Upper lobe of right lung (tissue), 1 donor: ENCODE results near the gene ARHGAP20. TPM values are rescaled to one million over a fixed set of nuclear protein-coding genes. Genes with fewer than 3 reads are reported as not detected.
A peak's percentile ranks its signal among the peaks of the same experiment; 100 is the strongest.

Experiments
- ATAC-seq: fragments of 200-7000 bp; cut with Tn5 transposase; one replicate; pipeline ENCODE4 v1.9.1; 2020; ENCODE audit warnings: mild to moderate bottlenecking, moderate library complexity
- DNase-seq: peaks from one replicate; pipeline ENCODE4 v3.0.0-alpha.2; 2020
- H3K27ac ChIP-seq: fragments of 200-600 bp; one replicate; pipeline ENCODE4 v1.8.0; 2022
- H3K27me3 ChIP-seq: fragments of 200-600 bp; one replicate; pipeline ENCODE4 v1.8.0; 2022; ENCODE audit warnings: mild to moderate bottlenecking
- H3K36me3 ChIP-seq: fragments of 200-600 bp; one replicate; pipeline ENCODE4 v1.8.0; 2022
- H3K4me1 ChIP-seq: fragments of 200-600 bp; one replicate; pipeline ENCODE4 v1.8.0; 2022
- H3K4me3 ChIP-seq: fragments of 200-600 bp; one replicate; pipeline ENCODE4 v1.8.0; 2022; ENCODE audit warnings: mild to moderate bottlenecking
- H3K9me3 ChIP-seq: fragments of 200-600 bp; one replicate; pipeline ENCODE4 v1.8.0; 2022
- CTCF ChIP-seq: fragments of 200-600 bp; IDR thresholded peaks from one replicate; pipeline ENCODE4 v1.8.0; 2022; ENCODE audit warnings: antibody characterized with exemption
- intact Hi-C: fragments of 100-400 bp; cut with DNase I; formaldehyde crosslinking; loops from one replicate; pipeline ENCODE4 v1.11.0; 2022
- total RNA-seq: library from RNA; stranded (reverse); fragmentation: NEBNext Ultra II Directional; extraction: Animal tissue kit (Norgen Biotek cat#: 25700); gene quantifications from one replicate; pipeline ENCODE4 v1.2.1, GENCODE V29; 2021
- donor health status: DM: no; HTN: yes; CAD: no; lungs with severe emphysema.

ARHGAP20 gene
- total RNA-seq, 1 donor from 2014 or later: 6.6 TPM

- Histone ChIP-seq H3K27ac (no peak overlapping the region), H3K36me3 (no peaks in the 10 kb centered on the region), H3K27me3 (no peaks in the 10 kb centered on the region), H3K4me3 (peak overlapping the region; percentile 77), H3K9me3 (no peaks in the 10 kb centered on the region), H3K4me1 (no peaks in the 10 kb centered on the region)
- intact Hi-C loops: no loop called here
- peak; percentile 35 for DNase-seq
- TF ChIP-seq CTCF: no peak
- no peak for ATAC-seq
Observed at GRCh38 chr11:110713449-110713776, 1.2 kb upstream of the ARHGAP20 start.

DNA sequence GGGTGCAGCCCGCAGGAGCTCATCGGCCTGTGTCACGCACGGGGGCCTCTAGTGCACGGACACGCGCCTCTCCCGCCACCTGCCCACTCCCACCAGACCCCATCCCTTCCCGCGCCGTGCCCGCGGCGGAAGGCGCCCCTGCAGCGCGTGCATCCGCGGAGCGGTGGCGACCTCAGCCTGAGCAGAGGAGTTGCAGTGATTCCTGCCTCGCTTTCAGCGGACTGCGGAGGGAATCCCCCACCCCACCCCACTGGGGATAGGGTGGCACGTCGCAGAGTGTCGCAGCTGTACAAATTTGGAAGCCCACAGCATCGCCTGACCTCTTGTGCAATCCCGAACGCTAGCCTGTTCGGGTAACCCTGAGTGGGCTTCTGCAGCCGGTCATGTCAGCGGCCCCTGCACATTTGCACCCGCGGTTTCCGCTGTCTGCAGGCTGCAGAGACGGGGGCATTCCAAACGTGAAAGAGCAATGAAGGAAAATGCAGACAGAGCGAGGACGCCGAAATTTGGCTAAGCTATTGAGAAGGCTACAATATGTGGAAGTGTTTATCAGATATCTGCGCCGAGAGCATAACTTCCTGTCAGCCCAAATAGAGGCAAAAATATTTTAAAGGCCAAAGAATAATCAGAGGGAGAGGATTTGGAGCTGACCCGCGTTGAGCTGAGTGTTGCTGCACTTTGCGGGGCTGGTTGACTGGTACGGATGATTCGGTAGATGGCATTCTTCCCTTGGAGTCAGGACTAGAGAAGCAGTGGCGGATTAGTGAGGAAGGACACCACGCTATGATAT lies 617 bp upstream of the ARHGAP20 start:
- ATAC-seq: peak; percentile 31
- peak; percentile 59 for DNase-seq
- Histone ChIP-seq H3K9me3 (no peaks in the 10 kb centered on the region), H3K27ac (peak overlapping the region; percentile 65), H3K4me3 (peak overlapping the region; percentile 77), H3K36me3 (no peaks in the 10 kb centered on the region), H3K27me3 (no peaks in the 10 kb centered on the region), H3K4me1 (no peaks in the 10 kb centered on the region)
- intact Hi-C loops: no loop called here
- TF ChIP-seq CTCF: peak; percentile 14

DNA sequence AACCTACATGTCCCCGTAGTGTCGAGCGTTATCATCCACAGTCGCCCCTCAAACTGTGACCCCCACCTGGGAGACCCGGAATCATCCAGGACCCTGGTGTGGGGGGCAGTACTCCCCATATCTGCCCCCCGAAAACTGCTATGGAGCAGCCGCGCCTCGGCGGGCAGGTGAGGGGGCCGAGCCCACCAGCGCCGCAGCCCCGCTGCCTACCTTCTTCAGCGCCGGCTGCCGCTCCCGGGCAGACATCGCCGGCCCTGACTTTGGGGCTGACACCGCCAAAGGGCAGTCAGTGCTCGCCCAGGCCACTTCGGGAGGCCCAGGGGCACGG lies 825 bp downstream of the ARHGAP20 start:
- no peaks in the 10 kb centered on the region for H3K9me3 ChIP-seq
- peak overlapping the region; percentile 73 for H3K27ac ChIP-seq
- TF ChIP-seq CTCF: no peak
- no peak for DNase-seq
- peak overlapping the region; percentile 77 for H3K4me3 ChIP-seq
- no peaks in the 10 kb centered on the region for H3K36me3 ChIP-seq
- no peaks in the 10 kb centered on the region for H3K4me1 ChIP-seq
- no peaks in the 10 kb centered on the region for H3K27me3 ChIP-seq
- no peak for ATAC-seq
- intact Hi-C loops: no loop called here

DNA sequence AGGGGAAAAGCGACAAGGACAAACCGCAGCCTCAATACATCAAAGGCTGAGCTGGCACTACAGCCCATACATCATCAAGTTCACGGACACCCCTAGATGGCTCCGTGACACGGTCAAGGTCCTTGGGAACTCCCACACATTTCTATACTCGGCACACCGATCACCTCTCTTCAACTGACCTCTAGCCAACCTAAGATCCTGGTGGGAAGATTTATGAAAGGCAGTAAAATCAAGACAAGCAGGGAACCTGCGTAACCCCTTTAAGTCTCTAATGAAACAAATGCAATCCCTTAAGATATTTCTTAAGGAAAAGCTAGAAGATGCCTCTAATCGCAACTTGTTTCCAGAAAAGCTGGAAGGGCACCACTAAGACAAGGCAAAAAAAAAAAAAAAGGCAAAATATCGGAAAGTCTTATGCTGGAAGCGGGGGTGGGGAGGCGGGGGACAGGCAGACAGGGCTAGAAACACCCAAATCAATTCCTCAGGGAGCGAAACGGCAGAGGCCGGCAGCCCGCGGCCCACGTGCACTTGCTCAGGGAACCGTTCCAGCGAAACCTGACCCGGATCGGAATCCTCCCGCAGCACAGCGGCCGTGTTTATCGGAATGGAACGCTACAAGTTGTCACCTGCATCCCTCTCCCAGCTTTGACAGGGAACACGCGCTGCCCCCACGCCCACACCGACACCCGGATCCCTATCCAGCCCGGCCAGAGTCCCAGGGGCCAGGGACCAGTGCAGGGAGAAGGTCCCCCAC lies 1.4 kb downstream of the ARHGAP20 start:
- no peaks in the 10 kb centered on the region for H3K36me3 ChIP-seq
- ATAC-seq (peak; percentile 9), DNase-seq (peak; percentile 76)
- H3K4me1 ChIP-seq: no peaks in the 10 kb centered on the region
- no peaks in the 10 kb centered on the region for H3K9me3 ChIP-seq
- intact Hi-C loops: no loop called here
- no peak overlapping the region for H3K27ac ChIP-seq
- no peak for TF ChIP-seq CTCF
- H3K4me3 ChIP-seq: peak overlapping the region; percentile 77
- H3K27me3 ChIP-seq: no peaks in the 10 kb centered on the region

DNA sequence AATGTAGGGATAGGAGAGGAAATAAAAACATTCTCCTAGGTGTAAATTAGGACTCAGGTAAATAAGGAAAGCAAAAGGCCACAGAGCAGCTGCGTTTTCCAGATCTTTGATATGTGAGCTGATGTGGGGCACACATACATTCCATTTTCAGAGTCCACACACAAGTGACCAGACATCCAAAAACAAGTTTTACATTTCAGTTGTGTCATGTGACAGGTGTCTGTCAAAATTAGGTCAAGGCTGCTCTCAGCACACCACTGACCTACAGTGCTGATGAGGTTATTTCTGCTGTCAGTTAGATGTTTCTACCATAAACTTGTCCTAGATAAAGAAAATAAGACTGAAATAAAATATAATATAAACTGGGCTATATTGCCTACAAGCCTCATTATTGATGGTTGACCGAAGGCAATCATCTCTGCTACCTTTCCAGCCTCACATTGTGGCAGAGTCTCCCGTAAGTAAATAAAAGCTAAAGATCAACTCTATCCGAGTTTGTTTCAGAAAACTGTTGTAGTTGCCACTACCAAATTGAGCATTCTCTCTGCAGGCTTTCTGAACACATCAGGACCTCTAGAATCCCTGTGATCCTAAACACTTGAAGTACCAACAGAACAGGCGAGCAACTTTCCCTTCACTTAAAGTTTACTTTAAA lies 7.9 kb downstream of the ARHGAP20 start:
- H3K4me1 ChIP-seq: no peaks in the 10 kb centered on the region
- intact Hi-C loops: no loop called here
- no peaks in the 10 kb centered on the region for H3K27me3 ChIP-seq
- H3K4me3 ChIP-seq: no peak overlapping the region
- no peaks in the 10 kb centered on the region for H3K9me3 ChIP-seq
- DNase-seq (no peak), ATAC-seq (no peak)
- no peak for TF ChIP-seq CTCF
- no peaks in the 10 kb centered on the region for H3K36me3 ChIP-seq
- no peak overlapping the region for H3K27ac ChIP-seq
